ENCODE measurements around the gene RNF13.

- TF ChIP-seq POLR2AphosphoS5 (IDR thresholded peaks at IDR 0.05; ENCODE audit: low read depth, low read length) = no peak
- no peak for TF ChIP-seq REST (IDR thresholded peaks at IDR 0.05; ENCODE audit: insufficient read depth in 1 of 2, low read depth in 2 of 2, low read length in 2 of 2)
- no peak for TF ChIP-seq SIN3A (IDR thresholded peaks at IDR 0.05; ENCODE audit: borderline replicate concordance, insufficient read depth, low read length)
- no peak for TF ChIP-seq TAF1 (IDR thresholded peaks at IDR 0.05; ENCODE audit: borderline replicate concordance, insufficient read depth, low read length)
- TF ChIP-seq FOXP2 (optimal IDR thresholded peaks at IDR 0.05; ENCODE audit: borderline replicate concordance, extremely low read depth, extremely low read length, insufficient read depth) = no peak
These were observed 193.8 kb downstream of the RNF13 start for GRCh38 chr3:150006794-150007193.
